ENCODE data around the gene PTPRK. TPM values are rescaled to one million over a fixed set of nuclear protein-coding genes. Genes with fewer than 3 reads are reported as not detected.

The PTPRK gene
- polyA plus RNA-seq, 1 donor: 24.1 TPM

DNA sequence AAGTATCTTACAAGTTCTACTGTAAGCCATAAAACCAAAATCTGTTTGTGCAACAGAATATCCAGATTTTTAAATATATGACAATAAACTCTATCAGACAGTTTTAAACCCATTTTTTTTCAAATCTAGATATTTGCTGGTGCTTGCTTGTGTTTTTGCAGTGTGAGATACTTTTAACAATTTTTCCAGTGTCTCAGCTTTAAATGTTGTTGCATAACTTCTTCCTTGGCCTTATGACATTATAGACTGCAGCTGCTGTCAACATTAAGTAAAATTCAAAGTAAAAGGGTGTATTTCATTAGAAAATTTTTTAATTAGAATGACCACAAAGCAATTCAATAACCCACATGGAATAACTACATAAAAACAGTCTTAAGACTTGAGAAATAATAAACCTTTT is 139.5 kb downstream of the PTPRK start:
- DNase-seq: no peak

GRCh38 chr6:128379577-128379976 is 140.8 kb downstream of the PTPRK start:
- DNase-seq: no peak

DNA sequence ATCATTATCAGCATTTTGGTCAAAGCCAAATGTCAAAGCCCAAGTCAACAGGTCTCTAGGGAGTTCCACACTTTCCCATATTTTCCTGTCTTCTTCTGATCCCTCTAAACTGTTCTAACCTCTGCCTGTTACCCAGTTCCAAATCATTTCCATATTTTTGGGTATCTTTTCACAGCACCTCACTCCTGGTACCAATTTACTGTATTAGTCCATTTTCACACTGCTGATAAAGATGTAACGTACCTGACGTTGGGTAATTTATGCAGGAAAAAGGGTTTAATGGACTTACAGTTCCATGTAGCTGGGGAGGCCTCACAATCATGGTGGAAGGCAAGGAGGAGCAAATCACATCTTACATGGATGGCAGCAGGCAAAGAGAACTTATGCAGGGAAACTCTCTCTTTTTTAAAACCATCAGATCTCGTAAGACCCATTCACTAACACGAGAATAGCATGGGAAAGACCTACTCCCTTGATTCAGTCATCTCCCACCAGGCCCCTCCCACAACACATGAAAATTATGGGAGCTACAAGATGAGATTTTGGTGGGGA is 143.4 kb downstream of the PTPRK start:
- no peak for DNase-seq

GRCh38 chr6:128371136-128371535 is 149.3 kb downstream of the PTPRK start:
- no peak for DNase-seq

DNA sequence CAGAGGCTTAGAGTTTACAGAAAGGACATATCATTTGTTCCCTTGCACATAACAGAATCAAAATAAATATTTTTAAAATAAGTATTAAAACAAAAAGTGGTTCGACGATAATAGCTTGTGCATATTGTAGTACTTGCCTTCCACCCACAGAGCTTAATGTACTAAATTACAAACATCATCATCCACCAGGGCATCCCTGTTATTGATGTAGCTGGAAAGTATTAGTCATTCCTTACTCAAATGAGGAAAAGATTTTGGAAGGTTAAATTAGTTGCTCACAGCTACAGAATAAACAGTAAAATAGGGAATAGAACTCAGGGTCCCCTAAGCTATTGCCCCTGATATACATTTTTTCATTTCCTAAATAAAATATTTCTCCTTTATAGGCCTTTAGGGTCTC is 150.3 kb downstream of the PTPRK start:
- peak; percentile 42 for DNase-seq

- DNase-seq: no peak
Measured at GRCh38 chr6:128368213-128368944, 152.0 kb downstream of the PTPRK start.

DNA sequence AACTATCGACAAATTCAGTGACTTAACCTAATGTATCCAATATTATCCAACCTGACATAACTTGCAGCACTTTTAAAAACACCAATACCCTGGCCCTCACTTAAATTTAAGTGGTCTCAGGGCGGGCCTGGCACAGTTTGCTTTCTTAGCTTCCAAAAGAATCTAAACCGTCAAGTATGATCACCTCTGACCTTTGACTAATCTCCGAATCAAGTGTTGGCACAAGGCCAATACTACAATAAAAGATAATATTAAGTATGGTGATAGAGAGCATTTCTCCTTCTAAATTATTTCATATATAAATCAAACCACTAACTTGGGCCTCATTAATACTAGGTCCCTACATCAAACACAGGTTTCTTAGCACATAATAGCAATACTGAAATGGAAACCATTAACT is 153.0 kb downstream of the PTPRK start:
- DNase-seq: no peak

DNA sequence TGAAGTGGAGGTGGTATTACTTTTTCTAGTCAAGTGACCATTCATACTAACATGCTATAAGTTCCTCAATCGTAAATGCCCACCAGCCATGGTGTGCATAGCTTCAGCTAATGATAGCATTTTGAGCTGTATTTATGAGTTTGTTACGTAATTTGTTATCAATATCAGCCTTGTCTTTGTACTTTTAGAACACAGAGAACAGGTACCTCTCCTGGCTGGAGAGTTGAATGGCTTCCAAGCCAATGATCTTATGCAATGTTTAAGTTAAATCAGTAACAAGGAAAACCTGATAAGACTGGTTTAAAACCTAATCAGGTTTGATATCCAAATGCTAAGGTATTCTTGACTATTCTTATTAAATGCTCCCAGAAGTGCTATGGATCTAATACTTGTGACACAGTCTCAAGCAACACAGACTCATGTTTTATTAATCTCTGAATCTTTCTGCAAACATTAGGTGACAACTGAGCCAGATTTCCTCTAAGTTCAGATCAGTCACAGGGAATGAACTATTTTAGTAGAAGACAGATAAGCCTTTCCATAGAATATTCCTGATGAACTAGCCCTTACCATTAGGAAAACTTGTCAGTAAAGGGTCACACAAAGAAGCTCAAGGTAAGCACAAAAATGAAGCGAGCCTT is 154.8 kb downstream of the PTPRK start:
- no peak for DNase-seq

DNA sequence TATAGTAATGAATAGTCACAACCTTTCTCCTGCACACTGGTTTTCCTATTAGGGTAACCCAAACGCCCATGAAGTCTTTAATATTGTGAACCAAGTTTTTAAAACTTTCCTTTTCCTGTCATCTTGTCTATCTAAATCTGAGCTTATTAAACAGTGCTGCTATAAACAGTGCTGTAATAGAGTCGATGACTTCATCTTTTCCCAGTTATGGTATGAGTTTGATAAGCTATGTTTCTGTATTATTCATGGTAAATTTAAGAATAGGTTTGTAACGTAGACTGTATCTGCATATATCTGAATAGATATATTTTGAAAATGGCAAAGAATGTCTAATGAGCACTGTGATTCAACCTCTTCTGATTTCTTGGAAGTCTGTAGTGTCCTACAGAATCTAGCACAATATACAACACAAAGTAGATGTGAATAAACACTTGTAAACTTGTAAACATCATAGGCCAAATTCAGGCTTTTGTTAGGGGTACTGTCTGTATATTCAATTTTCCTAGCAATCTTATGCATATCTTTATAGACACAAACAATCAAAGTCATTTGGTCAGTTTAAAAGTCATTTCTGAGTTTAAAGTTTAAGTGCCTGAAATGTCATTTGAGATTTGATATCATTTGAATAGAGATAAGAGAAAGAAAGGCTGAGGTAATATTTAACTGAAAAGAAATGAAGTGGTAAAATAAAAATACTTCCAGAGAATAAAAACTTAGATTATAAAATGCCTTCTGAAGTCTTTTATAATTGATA is 155.5 kb downstream of the PTPRK start:
- no peak for DNase-seq

- DNase-seq: no peak
Measured at GRCh38 chr6:128363020-128363813, 157.2 kb downstream of the PTPRK start.

DNA sequence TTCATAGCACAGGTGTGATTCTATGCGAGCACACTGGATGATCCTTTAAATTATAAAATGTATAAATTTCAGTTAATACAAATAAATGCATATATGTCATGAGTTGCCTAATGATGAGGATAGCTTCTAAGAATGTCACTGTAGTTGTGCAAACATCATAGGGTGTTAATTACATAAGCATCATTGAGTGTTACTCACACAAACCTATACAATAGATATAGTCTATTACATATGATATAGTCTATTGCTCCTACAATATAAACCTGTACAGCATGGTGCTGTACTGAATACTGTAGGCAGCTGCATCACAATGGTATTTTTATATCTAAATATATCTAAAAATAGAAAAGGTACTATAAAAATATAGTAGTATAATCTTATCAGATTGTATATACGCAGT is 159.0 kb downstream of the PTPRK start:
- no peak for DNase-seq

DNA sequence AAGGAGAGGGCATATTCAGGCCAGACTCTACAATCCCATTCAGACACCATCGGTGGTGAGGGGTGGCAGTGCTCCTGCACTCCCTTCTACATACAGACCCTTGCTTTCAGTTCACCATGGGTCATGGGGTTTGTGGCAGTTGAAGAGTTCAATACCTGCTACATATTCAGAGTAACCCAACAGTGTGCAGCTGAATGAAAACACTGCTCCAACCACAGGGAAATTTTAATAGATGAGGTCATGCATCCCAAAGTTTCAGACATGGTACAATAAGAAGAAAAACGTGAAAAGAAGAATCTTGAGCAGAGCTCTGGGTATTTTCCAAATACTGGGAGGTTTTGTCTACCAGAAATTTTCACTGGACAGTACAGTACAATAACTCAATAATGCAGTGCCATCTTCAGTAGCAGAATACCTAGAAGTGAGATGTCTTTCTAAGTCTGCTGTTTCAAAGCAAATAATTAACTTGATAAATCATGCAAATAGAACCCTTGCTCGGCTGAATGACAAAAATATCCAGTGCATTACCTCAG is 162.1 kb downstream of the PTPRK start:
- no peak for DNase-seq

- no peak for DNase-seq
Measured at GRCh38 chr6:128357392-128358130, 162.8 kb downstream of the PTPRK start.

- no peak for DNase-seq
Measured at GRCh38 chr6:128352366-128352765, 168.0 kb downstream of the PTPRK start.

DNA sequence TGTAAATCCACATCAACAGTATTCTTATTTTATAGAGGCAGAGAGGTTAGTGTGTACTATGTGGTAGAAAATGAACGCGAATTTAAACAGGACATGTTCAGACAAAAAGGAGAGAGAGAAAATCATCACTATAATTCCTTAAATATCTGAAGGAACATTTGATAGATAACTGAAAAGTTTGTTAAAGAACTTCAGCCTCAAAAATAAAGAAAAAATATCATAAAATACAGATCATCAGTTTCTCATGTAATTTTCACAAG is 169.2 kb downstream of the PTPRK start:
- no peak for DNase-seq

- DNase-seq: no peak
Measured at GRCh38 chr6:128350416-128351254, 169.8 kb downstream of the PTPRK start.

GRCh38 chr6:128347123-128347522 is 173.3 kb downstream of the PTPRK start:
- DNase-seq: no peak

DNA sequence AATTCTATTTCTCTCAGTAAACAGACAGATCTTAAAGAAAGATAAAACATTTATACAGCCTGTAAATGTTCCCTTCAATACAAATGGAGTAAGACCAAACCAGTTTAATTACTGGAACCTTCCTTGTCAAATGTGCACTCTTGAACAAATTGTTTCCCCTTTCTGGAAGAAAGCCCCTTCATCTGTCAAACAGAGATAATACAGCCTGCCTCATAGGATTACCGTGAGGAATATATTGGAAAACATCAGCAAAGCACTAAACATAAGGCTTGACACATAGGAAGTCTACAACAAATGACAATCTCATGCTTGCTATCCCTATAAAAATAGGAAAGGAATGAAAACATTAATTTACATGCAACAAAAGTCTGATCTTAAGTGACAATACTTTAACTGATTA is 173.8 kb downstream of the PTPRK start:
- no peak for DNase-seq

- no peak for DNase-seq
Measured at GRCh38 chr6:128345278-128345677, 175.1 kb downstream of the PTPRK start.

GRCh38 chr6:128343706-128344105 is 176.7 kb downstream of the PTPRK start:
- DNase-seq: no peak
